Measurements from ENCODE around the gene TECTA. TPM values are rescaled to one million over a fixed set of nuclear protein-coding genes. Genes with fewer than 3 reads are reported as not detected.

Gene TECTA
- polyA plus RNA-seq, 1 donor from 2014 or later = 3.3 TPM

GRCh38 chr11:121134741-121135312, 33.8 kb downstream of the TECTA start:
- Histone ChIP-seq H3K9me2 (ENCODE audit: insufficient read depth, low read length) (no peaks in the 10 kb centered on the region), H2AFZ (ENCODE audit: low read depth, low read length) (no peak overlapping the region), H3K27me3 (ENCODE audit: insufficient read depth, low read depth, low read length) (no peaks in the 10 kb centered on the region), H3K9me3 (ENCODE audit: low read length) (no peaks in the 10 kb centered on the region), H3F3A (ENCODE audit: insufficient read depth, low read length, poor library complexity, severe bottlenecking) (no peaks in the 10 kb centered on the region), H3K36me3 (ENCODE audit: insufficient read depth, low read length) (no peaks in the 10 kb centered on the region), H3K4me2 (ENCODE audit: low read length) (no peak overlapping the region), H4K20me1 (ENCODE audit: insufficient read depth) (no peaks in the 10 kb centered on the region), H3K4me3 (ENCODE audit: low read length) (no peak overlapping the region), H3K79me2 (replicated peaks; ENCODE audit: insufficient read depth, low read length) (no peaks in the 10 kb centered on the region), H3K27ac (ENCODE audit: low read length) (no peak overlapping the region), H3K9ac (ENCODE audit: low read length) (no peak overlapping the region)
- TF ChIP-seq TAF1 (IDR thresholded peaks at IDR 0.05; ENCODE audit: low read depth) = no peak
- TF ChIP-seq EZH2 (IDR thresholded peaks at IDR 0.05; ENCODE audit: borderline replicate concordance, insufficient read depth, low read length, poor library complexity, severe bottlenecking) = no peak
- no peak for TF ChIP-seq RAD21 (conservative IDR thresholded peaks at IDR 0.05)
- TF ChIP-seq CTCF (IDR thresholded peaks at IDR 0.05; ENCODE audit: poor library complexity, severe bottlenecking) = no peak

GRCh38 chr11:121137005-121137404, 36.0 kb downstream of the TECTA start:
- TF ChIP-seq CTCF (IDR thresholded peaks at IDR 0.05; ENCODE audit: poor library complexity, severe bottlenecking) (no peak), SMC3 (conservative IDR thresholded peaks at IDR 0.05; ENCODE audit: poor library complexity) (no peak), POLR2AphosphoS5 (IDR thresholded peaks at IDR 0.05) (no peak), REST (IDR thresholded peaks at IDR 0.05; ENCODE audit: borderline replicate concordance) (no peak), EZH2 (IDR thresholded peaks at IDR 0.05; ENCODE audit: borderline replicate concordance, insufficient read depth, low read length, poor library complexity, severe bottlenecking) (no peak), EP300 (conservative IDR thresholded peaks at IDR 0.05; ENCODE audit: poor library complexity, severe bottlenecking) (no peak), RAD21 (conservative IDR thresholded peaks at IDR 0.05) (no peak), TAF1 (IDR thresholded peaks at IDR 0.05; ENCODE audit: low read depth) (no peak)
- no peaks in the 10 kb centered on the region for H3K9me3 ChIP-seq (ENCODE audit: low read length)
- no peaks in the 10 kb centered on the region for H3K36me3 ChIP-seq (ENCODE audit: insufficient read depth, low read length)
- H3K79me2 ChIP-seq (replicated peaks; ENCODE audit: insufficient read depth, low read length) = no peaks in the 10 kb centered on the region
- H2AFZ ChIP-seq (ENCODE audit: low read depth, low read length) = no peak overlapping the region
- H3K4me2 ChIP-seq (ENCODE audit: low read length) = no peak overlapping the region
- H3K27ac ChIP-seq (ENCODE audit: low read length) = no peak overlapping the region
- no peaks in the 10 kb centered on the region for H3K9me2 ChIP-seq (ENCODE audit: insufficient read depth, low read length)
- no peak overlapping the region for H3K4me3 ChIP-seq (ENCODE audit: low read length)
- no peaks in the 10 kb centered on the region for H3F3A ChIP-seq (ENCODE audit: insufficient read depth, low read length, poor library complexity, severe bottlenecking)
- H3K9ac ChIP-seq (ENCODE audit: low read length) = no peak overlapping the region
- H3K27me3 ChIP-seq (ENCODE audit: insufficient read depth, low read depth, low read length) = no peaks in the 10 kb centered on the region
- no peaks in the 10 kb centered on the region for H4K20me1 ChIP-seq (ENCODE audit: insufficient read depth)
